Measurements from ENCODE around the gene PPP3CA. TPM values are rescaled to one million over a fixed set of nuclear protein-coding genes. Genes with fewer than 3 reads are reported as not detected.

PPP3CA gene
- total RNA-seq, 1 experiment from 2014 or later: 31.0 TPM

DNA sequence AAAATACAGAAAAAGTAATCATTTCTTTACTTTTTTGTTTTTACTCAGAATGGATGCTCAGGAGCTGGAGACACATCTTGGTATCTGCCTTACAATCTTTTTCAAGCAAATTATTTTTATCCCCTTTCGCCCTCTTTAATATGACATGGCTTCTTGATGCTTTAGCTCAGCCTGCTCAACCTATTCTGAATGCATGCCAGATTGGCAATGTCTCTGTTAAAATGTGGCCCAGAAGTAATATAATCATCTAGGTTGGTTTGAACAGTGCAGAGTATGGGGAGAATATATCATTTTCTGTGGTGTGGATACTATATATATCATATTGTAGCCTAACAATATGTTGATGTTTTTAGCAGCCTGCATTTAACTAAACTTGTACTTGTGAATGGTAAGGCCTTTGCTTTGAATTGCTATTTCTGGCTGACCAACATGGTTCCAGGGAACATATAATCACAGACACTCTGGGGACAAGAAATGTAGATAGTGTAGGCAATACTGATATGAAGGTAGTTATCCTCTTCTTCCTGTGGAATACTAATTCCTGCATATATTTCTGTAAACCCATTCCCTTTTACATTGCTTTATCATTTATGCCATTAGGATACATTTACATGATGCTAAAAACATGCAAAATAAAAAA, 282.7 kb downstream of the PPP3CA start:
- H3K4me3 ChIP-seq (ENCODE audit: low read depth in 2 of 2, low read length in 2 of 2): no peak overlapping the region
- H3K27ac ChIP-seq (ENCODE audit: low read length): no peak overlapping the region
- ATAC-seq (no peak), DNase-seq (ENCODE audit: low read depth, low spot score) (no peak)
- in situ Hi-C loops (cut with HindIII; ENCODE audit: low pct_unique_long_range_greater_than_20kb, low sequenced_read_pairs): no loop called here
- H3K36me3 ChIP-seq (ENCODE audit: control insufficient read depth, insufficient read depth, low read length): no peaks in the 10 kb centered on the region
- intact Hi-C loops (cut with micrococcal nuclease; ENCODE audit: unreplicated experiment): no loop called here
- no peaks in the 10 kb centered on the region for H3K9me3 ChIP-seq (ENCODE audit: control insufficient read depth, insufficient read depth, low read depth, low read length)
- BruUV-seq (replicated peaks): no TSS peak
- TF ChIP-seq POLR2AphosphoS5 (IDR thresholded peaks at IDR 0.05; ENCODE audit: low read depth, low read length) (no peak), TCF7L2 (IDR thresholded peaks at IDR 0.05; ENCODE audit: low read depth, low read length) (no peak), SIN3A (IDR thresholded peaks at IDR 0.05; ENCODE audit: borderline replicate concordance, insufficient read depth, low read depth, low read length) (no peak)
- TF ChIP-seq, protein P1, sequence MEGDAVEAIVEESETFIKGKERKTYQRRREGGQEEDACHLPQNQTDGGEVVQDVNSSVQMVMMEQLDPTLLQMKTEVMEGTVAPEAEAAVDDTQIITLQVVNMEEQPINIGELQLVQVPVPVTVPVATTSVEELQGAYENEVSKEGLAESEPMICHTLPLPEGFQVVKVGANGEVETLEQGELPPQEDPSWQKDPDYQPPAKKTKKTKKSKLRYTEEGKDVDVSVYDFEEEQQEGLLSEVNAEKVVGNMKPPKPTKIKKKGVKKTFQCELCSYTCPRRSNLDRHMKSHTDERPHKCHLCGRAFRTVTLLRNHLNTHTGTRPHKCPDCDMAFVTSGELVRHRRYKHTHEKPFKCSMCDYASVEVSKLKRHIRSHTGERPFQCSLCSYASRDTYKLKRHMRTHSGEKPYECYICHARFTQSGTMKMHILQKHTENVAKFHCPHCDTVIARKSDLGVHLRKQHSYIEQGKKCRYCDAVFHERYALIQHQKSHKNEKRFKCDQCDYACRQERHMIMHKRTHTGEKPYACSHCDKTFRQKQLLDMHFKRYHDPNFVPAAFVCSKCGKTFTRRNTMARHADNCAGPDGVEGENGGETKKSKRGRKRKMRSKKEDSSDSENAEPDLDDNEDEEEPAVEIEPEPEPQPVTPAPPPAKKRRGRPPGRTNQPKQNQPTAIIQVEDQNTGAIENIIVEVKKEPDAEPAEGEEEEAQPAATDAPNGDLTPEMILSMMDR (IDR thresholded peaks at IDR 0.05): no peak
- TF ChIP-seq, protein P2, sequence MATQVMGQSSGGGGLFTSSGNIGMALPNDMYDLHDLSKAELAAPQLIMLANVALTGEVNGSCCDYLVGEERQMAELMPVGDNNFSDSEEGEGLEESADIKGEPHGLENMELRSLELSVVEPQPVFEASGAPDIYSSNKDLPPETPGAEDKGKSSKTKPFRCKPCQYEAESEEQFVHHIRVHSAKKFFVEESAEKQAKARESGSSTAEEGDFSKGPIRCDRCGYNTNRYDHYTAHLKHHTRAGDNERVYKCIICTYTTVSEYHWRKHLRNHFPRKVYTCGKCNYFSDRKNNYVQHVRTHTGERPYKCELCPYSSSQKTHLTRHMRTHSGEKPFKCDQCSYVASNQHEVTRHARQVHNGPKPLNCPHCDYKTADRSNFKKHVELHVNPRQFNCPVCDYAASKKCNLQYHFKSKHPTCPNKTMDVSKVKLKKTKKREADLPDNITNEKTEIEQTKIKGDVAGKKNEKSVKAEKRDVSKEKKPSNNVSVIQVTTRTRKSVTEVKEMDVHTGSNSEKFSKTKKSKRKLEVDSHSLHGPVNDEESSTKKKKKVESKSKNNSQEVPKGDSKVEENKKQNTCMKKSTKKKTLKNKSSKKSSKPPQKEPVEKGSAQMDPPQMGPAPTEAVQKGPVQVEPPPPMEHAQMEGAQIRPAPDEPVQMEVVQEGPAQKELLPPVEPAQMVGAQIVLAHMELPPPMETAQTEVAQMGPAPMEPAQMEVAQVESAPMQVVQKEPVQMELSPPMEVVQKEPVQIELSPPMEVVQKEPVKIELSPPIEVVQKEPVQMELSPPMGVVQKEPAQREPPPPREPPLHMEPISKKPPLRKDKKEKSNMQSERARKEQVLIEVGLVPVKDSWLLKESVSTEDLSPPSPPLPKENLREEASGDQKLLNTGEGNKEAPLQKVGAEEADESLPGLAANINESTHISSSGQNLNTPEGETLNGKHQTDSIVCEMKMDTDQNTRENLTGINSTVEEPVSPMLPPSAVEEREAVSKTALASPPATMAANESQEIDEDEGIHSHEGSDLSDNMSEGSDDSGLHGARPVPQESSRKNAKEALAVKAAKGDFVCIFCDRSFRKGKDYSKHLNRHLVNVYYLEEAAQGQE (IDR thresholded peaks at IDR 0.05; ENCODE audit: insufficient read depth in 1 of 2, low read depth in 2 of 2, low read length in 1 of 2): no peak
- no peaks in the 10 kb centered on the region for H3K4me1 ChIP-seq (ENCODE audit: control insufficient read depth, insufficient read depth, low read length)
- no peaks in the 10 kb centered on the region for H3K27me3 ChIP-seq (ENCODE audit: control insufficient read depth, insufficient read depth, low read length)
- POLR2A ChIA-PET: no interaction called here
- CTCF ChIA-PET: no interaction called here

DNA sequence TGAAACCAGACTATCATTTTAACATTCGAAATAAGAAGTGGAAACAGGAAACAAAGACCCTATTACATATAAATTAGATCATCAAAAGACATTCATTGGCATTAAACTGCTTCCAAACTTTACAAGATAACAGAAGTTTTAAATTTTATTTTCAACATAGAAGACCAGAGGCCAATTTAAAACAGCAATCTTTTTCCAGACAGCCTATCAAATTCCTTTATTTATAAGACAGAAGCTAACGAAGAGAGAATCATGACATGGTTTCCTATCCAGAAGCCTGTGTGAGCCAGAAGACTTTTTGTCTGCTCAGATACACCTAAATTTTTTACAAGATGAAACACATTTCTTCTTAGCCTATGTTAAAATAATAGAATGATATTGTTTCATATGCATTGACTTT, 291.9 kb downstream of the PPP3CA start:
- TF ChIP-seq, protein P2 (IDR thresholded peaks at IDR 0.05; ENCODE audit: insufficient read depth in 1 of 2, low read depth in 2 of 2, low read length in 1 of 2): no peak
- TF ChIP-seq, protein P1 (IDR thresholded peaks at IDR 0.05): no peak
- TF ChIP-seq POLR2AphosphoS5 (IDR thresholded peaks at IDR 0.05; ENCODE audit: low read depth, low read length) (no peak), TCF7L2 (IDR thresholded peaks at IDR 0.05; ENCODE audit: low read depth, low read length) (no peak), SIN3A (IDR thresholded peaks at IDR 0.05; ENCODE audit: borderline replicate concordance, insufficient read depth, low read depth, low read length) (no peak)
- BruUV-seq (replicated peaks): no TSS peak
- in situ Hi-C loops (cut with HindIII; ENCODE audit: low pct_unique_long_range_greater_than_20kb, low sequenced_read_pairs): no loop called here
- no peaks in the 10 kb centered on the region for H3K9me3 ChIP-seq (ENCODE audit: control insufficient read depth, insufficient read depth, low read depth, low read length)
- ChIA-PET CTCF (no interaction called here), POLR2A (no interaction called here)
- DNase-seq (ENCODE audit: low read depth, low spot score) (no peak), ATAC-seq (no peak)
- no peaks in the 10 kb centered on the region for H3K36me3 ChIP-seq (ENCODE audit: control insufficient read depth, insufficient read depth, low read length)
- intact Hi-C loops (cut with micrococcal nuclease; ENCODE audit: unreplicated experiment): no loop called here
- H3K27ac ChIP-seq (ENCODE audit: low read length): no peak overlapping the region
- no peak overlapping the region for H3K4me3 ChIP-seq (ENCODE audit: low read depth in 2 of 2, low read length in 2 of 2)
- H3K27me3 ChIP-seq (ENCODE audit: control insufficient read depth, insufficient read depth, low read length): no peaks in the 10 kb centered on the region
- no peaks in the 10 kb centered on the region for H3K4me1 ChIP-seq (ENCODE audit: control insufficient read depth, insufficient read depth, low read length)
